ENCODE measurements around the gene PLA2G4A.

PLA2G4A gene

DNA sequence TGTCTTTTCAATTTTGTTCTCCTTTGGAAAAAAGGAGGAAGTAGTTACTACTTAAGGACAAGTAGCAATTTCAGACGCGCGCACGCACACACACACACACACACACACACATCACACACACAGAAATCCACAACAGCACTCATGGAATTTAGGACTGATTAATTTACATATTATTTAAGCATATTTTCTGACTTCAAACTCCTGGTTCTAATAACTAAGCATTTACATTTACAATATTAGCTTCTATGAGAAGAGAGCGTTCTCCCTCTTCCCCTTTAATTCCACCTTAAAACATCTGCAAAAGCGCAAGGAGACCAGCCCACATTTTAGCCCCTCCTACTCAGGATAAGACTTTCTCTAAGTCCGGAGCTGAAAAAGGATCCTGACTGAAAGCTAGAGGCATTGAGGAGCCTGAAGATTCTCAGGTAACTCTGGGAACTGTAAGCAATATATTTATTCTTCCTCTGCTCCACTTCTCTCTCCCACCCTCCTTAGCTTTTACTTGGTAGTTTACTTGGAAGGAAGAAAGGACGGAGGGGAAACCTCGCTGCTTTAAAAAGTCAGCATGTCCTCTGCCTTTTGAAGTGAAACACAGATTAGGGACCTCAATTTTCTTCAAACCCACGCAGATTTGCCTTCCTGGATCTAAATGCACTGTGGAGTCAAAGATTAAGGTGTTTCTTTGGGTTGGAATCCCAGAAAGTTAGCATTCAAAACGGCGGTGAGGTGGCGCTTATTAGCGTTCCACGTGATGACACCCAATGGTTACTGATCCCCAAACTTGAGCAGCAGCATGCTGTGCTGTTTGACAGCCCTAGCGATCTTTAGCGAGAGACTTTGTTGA is at the start of gene PLA2G4A:
Gene PLA2G4A (plus strand): TSS at position 339 of the 844 bp plus-strand sequence. CDS start 25,406 bp downstream, outside the sequence.
- no peak for DNase-seq (ENCODE audit: low read depth, low spot score)

DNA sequence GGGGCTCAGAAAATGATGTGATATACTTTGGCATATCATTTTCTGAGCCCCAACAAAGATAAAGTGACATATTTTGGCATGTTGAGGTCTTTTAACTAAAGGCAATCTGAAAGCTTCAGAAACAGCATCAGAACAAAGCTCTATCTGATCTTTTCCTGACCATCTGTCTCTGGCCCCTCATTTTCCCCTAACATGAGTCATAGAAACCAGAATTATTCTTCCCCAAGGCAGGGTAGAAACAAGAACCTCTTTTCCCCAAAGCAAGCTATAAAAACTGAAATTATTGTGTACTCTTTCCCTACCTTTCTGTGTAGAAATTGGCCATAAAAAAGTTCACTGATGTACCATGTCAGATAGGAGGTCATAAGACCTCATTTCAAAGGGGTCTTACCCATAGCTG is 48.7 kb upstream of the PLA2G4A start:
- DNase-seq (ENCODE audit: low read depth, low spot score): no peak

DNA sequence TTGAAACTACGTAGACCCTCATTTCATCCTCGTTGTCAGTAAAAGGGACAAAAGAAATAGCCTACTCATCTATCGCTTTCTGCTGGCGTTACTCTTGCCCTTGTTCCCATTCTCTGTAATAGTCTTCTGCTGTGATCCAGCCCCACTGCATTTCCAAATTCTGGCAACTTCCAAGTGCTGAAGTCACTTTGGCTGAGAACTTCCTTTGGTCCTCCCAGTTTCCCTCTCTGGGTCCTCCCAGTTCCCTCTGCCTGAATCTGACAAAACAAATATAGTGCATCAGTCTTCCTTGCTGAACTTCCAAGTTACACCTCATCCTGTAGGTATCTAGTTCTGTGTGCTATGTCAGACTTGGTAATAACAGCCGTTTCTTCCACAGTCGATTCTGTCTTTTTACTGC is 47.0 kb upstream of the PLA2G4A start:
- DNase-seq (ENCODE audit: low read depth, low spot score): no peak

DNA sequence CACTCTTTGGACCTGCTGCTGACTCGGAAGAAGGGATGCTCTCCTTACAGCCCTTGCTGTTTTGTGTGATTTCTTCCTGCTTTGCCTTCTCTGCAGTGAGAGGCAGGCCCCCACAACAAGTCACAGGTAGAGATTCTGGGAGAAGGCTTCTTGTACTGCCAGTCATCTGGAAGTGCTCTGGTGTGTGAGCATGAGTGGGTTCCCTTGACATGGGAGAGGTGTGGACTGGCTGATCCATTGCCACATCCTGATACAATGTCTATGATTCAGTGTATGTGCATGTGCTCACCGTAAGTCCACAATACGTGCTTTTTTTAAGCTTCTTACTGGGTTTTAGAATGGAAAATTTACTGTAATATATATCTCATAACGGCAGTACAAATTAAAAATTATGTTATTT is 46.0 kb upstream of the PLA2G4A start:
- no peak for DNase-seq (ENCODE audit: low read depth, low spot score)

DNA sequence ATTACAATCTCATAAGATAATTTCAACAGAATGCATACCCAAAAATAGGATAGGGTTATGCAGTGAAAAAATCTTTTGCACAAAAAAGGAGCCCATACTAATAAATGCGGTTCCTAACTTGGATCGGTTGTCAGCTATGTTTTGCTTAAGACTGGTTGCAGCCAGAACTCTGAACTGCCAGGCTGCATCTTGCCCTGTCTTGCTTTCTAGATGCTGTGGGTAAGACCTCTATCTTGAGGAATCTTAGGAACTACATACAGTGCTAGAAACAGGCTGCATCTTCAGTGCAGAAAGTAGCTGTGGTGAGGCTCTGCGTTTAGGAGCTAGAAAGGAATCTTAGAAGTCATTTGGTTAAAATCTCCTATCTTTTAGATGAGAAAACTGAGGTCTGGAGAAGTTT is 45.6 kb upstream of the PLA2G4A start:
- DNase-seq (ENCODE audit: low read depth, low spot score): no peak

DNA sequence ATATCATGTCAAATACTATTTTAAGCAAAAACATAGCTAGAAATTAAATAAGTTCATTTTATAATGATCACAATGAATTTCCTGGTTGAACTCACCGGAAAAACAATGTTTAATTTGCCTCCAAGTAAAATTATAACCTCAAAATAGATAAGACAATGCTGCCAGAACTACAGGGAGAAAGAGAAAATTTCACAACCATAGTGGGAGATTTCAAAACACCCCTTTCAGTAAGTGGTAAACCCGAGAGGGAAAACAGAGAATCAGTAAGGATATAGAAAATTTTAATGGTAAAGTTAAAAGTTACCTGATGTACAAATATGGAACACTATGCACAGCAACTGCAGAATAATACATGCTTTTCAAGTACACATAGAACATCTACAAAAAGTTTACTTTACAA is 43.2 kb upstream of the PLA2G4A start:
- no peak for DNase-seq (ENCODE audit: low read depth, low spot score)

DNA sequence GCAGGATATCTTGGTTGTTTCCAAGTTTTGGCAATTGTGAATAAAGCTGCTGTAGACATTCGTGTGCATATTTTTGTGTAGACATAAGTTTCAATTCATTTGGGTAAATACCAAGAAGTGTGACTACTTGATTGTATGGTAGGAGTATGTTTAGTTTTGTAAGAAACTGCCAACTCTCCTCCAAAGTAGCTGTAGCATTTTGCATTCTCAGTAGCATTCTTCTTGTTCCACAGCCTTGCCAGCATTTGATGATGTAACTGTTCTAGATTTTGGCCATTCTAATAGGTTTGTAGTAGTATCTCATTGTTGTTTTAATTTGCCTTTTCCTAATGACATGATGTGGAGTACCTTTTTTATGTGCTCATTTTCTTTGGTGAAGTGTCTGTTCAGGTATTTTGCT is 38.6 kb upstream of the PLA2G4A start:
- DNase-seq (ENCODE audit: low read depth, low spot score): no peak

DNA sequence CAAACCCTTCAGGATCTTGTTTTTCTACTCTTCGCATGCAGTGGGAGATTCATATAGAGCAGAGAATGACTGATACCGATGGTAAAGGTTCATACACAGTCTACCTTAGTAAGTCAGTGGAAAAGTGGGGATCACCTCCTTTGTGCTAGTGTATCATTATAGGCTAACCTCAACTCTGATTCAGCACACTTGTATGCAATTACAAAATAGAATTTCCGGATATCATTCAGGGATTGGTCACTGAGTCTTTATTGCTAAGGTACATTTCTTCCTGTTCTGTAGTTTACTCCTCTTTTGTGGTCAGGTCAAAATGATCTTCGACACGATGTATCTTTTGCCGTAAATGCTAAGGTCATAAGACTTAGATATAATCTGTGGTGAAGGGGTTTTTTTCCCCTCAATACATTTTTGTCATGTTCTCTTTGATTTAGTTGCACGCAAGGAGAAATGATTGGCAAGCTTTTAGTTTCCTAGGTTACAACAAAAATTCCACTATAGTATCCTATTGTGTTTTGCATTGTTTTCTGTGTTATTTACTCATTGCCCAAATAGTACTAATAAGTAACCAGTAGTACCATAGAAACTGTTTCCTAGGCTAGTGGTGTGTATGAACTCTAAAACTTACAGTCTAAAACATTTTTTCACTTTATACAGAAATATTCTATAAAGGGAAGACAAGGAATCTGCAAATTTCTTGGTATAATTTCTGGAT is 35.7 kb upstream of the PLA2G4A start:
- no peak for DNase-seq (ENCODE audit: low read depth, low spot score)

DNA sequence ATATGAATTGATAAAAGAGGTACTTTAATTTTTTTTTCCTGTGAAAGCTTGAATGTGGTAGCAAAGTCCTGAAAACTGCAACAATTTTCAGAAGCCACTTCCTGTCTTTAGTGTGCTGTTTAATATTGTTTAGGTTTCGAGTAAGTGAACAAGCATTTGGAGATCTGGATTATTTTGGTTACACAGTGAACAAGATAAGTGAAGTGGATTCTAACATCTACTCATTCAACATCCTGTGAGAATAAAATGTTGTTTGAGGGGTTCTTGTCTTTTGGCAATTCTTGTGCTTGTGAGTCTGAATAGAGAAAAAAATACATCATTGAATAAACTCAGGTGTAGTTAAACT is 35.2 kb upstream of the PLA2G4A start:
- DNase-seq (ENCODE audit: low read depth, low spot score): no peak

DNA sequence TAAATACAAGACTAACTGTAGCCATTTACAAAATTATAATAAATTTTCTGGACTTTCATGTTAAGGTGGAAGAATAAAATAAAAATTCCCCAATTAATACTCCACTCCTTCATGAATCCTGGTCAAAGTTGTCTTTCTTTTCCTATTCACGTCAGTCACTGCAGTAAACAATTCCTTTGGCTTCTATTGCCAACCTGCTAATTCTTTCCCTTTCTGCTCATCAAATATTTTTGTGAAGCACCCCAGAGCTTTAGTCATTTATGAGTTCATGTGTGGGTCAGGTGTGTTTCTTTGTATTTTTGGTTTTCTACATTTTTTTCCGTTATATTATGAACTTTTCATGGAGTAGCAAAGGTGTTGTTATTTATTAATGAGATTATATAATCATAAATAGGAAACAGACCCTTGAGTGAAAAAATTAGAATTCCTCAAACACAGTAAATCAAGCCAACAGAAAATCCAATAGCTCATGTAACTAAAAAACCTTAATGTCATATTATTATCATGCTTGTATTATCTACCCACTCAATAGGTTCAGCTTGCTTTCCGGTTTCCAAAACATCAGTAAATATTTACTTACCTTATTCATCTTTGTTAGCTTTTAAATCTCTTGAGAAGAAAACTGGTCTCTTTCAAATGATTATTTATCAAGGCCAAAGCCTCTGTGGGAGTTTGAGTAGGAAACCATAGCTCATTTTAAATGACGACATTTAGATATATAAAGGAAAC is 29.6 kb upstream of the PLA2G4A start:
- DNase-seq (ENCODE audit: low read depth, low spot score): no peak

DNA sequence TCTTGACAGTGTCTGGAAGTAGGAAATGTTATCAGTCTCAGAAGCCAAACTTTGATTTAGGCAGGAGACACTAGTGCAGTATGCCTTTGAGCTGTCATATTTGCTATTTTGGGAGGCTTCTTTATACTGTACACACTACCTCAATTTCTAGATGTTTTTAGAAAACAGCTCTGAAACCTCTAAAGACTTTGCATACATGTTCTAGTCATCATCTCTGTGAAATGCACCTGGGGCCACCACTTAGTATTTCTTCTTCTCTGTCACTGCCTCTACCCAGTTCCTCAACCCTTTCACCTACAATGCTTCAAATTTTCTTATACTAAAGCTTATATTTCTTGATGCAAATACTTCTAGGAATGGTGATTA is 29.1 kb upstream of the PLA2G4A start:
- no peak for DNase-seq (ENCODE audit: low read depth, low spot score)

DNA sequence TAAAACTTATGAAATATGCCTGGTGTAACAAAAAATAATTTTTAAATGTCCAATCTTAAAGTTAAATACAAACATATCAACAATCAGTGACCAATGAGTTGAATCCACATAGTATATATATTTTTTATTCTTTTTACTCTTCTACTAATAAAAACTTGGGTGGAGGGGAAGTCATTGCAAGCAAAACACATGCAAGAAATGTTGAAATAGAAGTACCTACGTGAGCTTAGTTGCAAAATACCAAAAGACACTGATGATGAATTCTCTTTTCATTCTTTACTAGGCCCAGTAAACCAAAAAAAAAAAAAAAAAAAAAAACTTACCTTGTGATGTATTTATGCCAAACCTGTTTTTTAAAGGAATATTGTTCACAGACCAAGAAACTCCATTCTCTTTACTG is 26.4 kb upstream of the PLA2G4A start:
- no peak for DNase-seq (ENCODE audit: low read depth, low spot score)

DNA sequence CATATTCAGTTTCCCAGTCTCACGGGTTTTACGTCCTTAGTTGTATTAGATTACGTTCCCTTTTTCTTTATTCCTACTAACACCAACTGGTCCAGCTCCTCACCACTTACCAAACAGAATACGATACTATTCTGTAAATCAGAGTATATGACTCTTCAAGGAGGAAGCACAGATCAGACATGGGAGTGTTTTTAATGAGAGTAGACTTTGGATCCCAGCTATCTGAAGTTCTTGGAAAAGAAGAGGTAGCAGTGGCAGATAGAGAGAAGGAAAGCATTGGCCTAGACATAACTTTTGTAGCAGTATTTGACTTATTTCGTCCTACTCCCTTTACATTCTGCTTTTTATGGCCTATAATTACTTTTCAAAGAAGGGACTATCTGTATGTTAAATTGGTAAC is 24.1 kb upstream of the PLA2G4A start:
- no peak for DNase-seq (ENCODE audit: low read depth, low spot score)

DNA sequence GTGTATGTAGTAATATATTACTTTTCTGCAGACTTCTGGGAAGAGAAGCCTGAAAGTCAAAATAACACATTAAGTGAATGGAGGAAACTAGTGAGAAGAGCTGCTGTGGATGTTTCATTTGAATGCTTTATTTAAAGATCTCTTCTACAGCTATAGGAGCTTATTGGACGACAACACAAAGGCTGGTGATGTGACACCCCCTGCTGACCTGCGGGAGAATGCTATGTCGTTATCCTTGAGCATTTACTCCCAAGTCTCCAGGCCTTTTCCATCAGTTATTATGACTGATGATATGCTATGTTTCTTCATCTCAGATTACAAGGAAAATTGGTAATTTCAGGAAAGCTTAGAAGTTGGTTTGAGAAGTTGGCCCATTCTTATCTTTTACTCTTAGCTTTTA is 22.3 kb upstream of the PLA2G4A start:
- DNase-seq (ENCODE audit: low read depth, low spot score): no peak

DNA sequence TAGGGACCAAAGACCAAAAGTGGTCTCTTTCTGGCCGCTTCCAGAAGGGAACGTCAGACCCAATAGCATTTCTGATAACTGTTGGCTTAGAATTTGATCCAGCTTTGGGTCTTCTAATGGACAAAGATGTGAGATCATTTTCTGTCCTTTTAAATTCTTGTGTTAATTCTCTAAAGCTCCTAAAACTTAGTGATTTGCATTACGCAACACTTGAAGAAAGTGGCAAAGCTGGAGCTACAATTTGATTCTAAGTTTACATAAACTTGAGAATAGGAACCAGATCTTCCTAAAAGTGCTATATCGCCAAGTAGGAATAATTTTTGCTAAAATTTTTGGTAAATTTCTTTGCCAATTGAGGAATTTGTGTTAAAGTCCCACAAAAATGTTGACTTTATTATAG is 21.6 kb upstream of the PLA2G4A start:
- no peak for DNase-seq (ENCODE audit: low read depth, low spot score)

DNA sequence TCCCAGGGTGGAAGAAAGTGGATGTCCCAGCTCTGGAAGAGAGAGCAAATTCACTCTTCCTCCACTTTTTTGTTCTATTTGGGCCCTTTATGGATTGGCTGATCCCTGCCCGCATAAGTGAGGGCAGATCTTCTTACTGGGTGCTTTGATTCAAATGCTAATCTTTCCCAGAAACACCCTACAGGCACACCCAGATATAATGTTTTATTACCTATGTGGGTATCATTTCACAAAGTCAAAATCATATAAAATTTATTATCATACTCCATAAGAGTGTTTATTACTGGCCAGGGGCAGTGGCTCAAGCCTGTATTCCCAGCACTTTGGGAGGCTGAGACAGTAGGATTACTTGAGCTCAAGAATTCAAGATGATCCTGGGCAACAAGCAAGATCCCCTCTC is 16.9 kb upstream of the PLA2G4A start:
- DNase-seq (ENCODE audit: low read depth, low spot score): no peak

DNA sequence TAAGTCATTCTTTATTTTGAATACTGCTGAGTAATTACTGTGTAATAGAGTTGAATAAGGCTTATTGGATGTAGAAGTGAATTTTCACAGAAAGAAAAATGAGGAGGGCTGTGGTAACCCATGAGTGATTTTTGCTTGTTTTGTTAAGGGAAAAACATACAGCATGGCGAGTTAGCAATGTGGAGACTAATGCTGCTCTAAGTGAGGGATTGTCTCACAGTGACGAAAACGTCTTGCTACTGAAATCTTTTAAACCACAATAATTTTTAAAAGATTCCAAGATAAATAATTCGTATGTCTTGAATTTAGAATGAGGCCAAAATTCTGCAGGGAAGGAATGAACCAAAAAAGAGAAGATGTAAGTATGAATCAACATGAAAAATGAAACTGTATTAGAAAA is 16.2 kb upstream of the PLA2G4A start:
- DNase-seq (ENCODE audit: low read depth, low spot score): no peak

DNA sequence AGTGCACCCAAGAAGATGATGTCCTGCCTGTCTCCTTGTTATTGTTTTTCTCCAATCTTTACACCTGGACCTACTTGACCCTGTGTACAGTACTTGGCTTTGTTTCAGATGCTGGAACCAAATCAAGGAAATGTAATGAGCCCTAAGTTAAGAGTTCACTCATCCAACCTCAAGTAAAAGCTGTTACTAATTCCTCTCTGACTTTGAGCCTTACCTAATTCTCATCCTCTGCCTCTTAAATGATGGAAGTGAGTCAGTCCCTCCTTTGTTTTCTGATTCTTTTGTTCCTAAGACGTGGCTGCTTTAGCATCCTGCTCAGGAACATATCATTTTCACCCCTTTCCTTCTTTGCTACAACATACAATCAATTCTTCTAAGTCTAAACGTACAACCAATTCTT is 15.3 kb upstream of the PLA2G4A start:
- no peak for DNase-seq (ENCODE audit: low read depth, low spot score)

DNA sequence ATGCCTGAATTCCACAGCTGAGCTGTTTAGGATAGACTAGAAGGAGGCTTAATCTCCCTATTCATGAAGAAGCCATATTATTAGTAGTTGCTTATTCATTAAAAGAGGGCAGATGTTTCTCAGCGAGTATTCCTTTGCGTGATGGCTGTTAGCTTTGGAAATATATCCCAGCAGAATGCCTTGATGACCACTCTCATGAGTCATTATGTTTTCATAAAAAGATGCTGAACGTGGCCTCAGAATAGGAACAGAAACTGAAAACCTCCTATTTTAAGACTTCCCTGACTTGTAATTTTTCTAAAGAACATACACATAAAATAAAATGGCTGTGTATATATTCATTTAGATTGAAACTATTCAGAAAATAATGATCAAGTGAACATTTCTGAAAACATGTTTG is 9.6 kb upstream of the PLA2G4A start:
- no peak for DNase-seq (ENCODE audit: low read depth, low spot score)

DNA sequence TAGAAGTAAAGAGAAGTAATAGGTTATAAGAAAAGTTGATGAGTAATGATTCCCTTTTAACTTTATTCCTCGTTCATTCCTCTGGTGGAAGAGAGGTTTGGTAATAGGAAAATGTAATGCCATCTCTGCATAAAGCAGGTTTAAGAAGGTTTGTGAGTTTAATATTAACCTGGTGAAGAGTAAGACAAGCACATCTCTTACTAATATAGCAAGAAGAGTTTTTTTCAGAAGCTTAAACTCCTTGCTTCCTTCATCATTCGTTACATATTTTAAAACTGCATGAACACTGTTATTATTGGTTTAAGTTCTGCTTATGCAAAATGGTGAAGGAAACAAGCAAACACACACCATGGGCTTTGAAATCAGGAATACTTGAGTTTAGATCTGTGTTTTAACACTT is 9.2 kb upstream of the PLA2G4A start:
- DNase-seq (ENCODE audit: low read depth, low spot score): no peak

DNA sequence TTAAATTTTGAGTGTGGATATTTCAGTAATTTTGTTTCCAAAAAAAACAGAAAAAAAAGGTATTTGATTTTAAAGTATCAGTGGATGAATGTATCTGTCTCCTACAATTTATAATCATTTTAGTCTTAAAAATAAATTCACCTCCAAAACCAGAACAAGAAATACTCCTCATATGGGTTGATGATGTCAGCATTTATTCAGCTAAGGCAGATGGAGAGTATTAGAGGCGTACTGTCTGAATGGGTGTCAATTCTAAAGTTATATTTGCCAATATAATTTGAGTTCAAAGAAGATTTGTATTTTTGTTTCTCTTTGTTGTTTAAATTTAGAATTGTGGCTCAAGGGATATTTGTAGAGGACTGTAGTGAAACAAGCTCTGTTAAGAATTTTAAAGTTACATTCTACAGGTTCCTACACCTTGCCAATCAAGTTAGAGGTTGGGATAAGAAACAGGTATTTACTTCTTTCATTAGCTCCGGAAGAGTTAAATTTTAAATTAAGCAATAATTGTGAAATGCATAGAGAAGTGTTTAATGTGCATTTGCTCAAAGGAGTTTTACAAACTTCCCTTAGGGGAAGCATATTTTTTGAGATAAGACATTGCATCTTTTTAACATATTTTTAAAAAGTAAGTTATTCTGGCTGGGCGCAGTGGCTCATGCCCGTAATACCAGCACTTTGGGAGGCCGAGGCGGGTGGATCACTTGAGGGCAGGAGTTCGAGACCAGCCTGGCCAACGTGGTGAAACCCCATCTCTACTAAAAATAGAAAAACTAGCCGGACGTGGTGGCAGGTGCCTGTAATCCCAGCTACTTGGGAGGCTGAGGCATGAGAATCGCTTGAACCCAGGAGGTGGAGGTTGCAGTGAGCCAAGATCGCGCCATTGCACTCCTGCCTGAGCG is 1.2 kb downstream of the PLA2G4A start:
- DNase-seq (ENCODE audit: low read depth, low spot score): no peak

DNA sequence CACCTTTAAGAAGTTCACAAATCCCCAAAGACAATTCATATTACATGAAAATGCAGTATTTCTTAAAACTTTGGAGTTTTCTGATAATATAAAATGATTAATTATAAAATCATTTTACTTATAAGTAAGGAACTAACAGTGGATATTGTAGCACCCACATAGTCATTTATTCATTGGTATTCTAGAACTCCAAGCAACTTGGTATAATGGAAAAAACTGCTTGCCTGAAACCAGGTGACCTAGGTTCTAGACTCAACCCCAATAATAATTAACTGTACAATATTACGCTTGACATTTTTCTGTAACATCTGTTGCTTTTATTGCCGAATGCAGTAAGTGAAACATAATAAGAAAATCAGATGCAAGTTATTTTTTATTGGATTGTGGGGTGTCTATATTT is 2.4 kb downstream of the PLA2G4A start:
- DNase-seq (ENCODE audit: low read depth, low spot score): no peak
